Skeletal muscle satellite cell (primary cell): ENCODE measurements around the gene TOPBP1.
A peak's percentile ranks its signal among the peaks of the same experiment; 100 is the strongest.

Source experiments
- H3K27me3 ChIP-seq: 2 replicates; pipeline ENCODE4 v1.7.0; 2013; ENCODE audit warnings: low read length; ENCODE audit not compliant: control insufficient read depth, insufficient read depth
- H3K36me3 ChIP-seq: 2 replicates; pipeline ENCODE4 v1.7.0; 2013; ENCODE audit warnings: mild to moderate bottlenecking, control low read depth, low read length; ENCODE audit not compliant: insufficient read depth
- H3K4me1 ChIP-seq: 2 replicates; pipeline ENCODE4 v1.7.0; 2013; ENCODE audit warnings: low read length; ENCODE audit not compliant: control insufficient read depth, insufficient read depth
- H3K4me2 ChIP-seq: 2 replicates; pipeline ENCODE4 v1.7.0; 2013; ENCODE audit warnings: mild to moderate bottlenecking, low read length
- H3K4me3 ChIP-seq: 2 replicates; pipeline ENCODE4 v1.7.0; 2013; ENCODE audit warnings: low read length
- H3K9ac ChIP-seq: 2 replicates; pipeline ENCODE4 v1.7.0; 2013; ENCODE audit warnings: mild to moderate bottlenecking, low read depth, low read length, moderate library complexity
- H3K9me3 ChIP-seq: replicated peaks from 2 replicates; pipeline ENCODE4 v1.7.0; 2013; ENCODE audit warnings: mild to moderate bottlenecking, control low read depth, low read length

The TOPBP1 gene

DNA sequence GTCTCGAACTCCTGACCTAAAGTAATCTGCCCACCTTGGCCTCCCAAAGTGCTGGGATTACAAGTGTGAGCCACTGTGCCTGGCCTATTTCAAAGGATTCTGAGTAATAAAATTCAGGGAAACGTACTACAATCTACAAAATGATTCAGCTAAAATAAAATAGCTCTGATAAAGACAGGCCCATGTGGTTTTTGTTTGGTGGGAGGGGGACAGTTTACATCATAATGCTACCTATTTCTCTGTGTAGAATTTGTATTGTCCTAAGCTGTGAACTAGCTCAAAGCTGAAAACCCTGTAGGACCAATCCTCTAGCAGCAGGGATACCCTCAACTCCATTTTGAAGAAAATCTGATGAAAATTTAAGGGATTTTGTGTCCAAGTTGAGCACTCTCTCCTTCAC, 62.5 kb downstream of the TOPBP1 start:
- H3K36me3 ChIP-seq, result peaks cover 10% of the 10 kb centered on the region
- H3K4me1 ChIP-seq, result peaks cover 13% of the 10 kb centered on the region
- no peak overlapping the region for H3K4me2 ChIP-seq
- H3K27me3 ChIP-seq, result no peaks in the 10 kb centered on the region
- H3K4me3 ChIP-seq, result no peak overlapping the region
- H3K9me3 ChIP-seq, result no peaks in the 10 kb centered on the region
- no peak overlapping the region for H3K9ac ChIP-seq

GRCh38 chr3:133598405-133598804, 63.3 kb downstream of the TOPBP1 start:
- H3K9ac ChIP-seq, result no peak overlapping the region
- H3K9me3 ChIP-seq, result no peaks in the 10 kb centered on the region
- H3K4me3 ChIP-seq, result no peak overlapping the region
- no peak overlapping the region for H3K4me2 ChIP-seq
- no peaks in the 10 kb centered on the region for H3K27me3 ChIP-seq
- peaks cover 10% of the 10 kb centered on the region for H3K36me3 ChIP-seq
- H3K4me1 ChIP-seq, result peaks cover 13% of the 10 kb centered on the region

- Histone ChIP-seq H3K27me3 (no peaks in the 10 kb centered on the region), H3K9me3 (no peaks in the 10 kb centered on the region), H3K4me3 (no peak overlapping the region), H3K4me2 (peak overlapping the region; percentile 28), H3K36me3 (no peaks in the 10 kb centered on the region), H3K4me1 (peaks cover 35% of the 10 kb centered on the region), H3K9ac (no peak overlapping the region)
Observed at GRCh38 chr3:133595341-133595740, 66.4 kb downstream of the TOPBP1 start.

DNA sequence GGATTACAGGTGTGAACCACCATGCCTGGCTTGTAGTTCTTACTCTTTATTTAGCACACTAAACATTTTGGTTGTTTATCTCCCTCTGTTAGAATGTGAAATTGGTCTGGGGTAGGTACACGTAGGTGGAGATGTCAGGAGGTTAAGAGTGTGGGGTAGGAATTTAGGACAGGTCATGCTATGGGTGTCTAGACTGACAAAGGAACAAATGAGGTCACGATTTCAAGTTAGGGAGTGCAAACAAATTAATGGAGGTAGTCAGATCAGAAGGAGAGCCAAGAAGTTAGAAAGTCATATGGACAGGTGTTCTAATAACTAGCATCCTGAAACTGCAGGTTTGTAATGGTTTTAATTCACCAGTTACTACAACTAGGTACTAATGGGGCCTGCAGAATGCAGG, 68.5 kb downstream of the TOPBP1 start:
- Histone ChIP-seq H3K27me3 (no peaks in the 10 kb centered on the region), H3K4me2 (no peak overlapping the region), H3K4me1 (peaks cover 49% of the 10 kb centered on the region), H3K36me3 (peaks cover 16% of the 10 kb centered on the region), H3K4me3 (no peak overlapping the region), H3K9me3 (no peaks in the 10 kb centered on the region), H3K9ac (no peak overlapping the region)

DNA sequence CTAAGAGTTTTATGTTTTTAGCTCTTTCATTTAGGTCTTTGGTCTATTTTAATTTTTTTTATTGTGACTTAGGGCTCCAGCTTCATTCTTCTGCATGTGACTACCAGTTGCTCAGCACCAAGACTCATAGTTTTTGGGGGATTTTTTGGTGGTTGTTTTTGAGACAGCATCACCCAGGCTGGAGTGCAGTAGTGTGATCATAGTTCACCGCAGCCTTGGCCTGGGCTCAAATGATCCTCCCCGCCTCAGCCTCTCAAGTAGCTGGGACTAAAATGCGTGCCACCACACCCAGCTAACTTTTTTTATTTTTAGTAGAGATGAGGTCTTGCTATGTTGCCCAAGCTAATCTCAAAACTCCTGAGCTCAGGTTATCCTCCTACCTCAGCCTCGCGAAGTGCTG, 68.9 kb downstream of the TOPBP1 start:
- Histone ChIP-seq H3K9ac (no peak overlapping the region), H3K4me1 (peaks cover 49% of the 10 kb centered on the region), H3K4me2 (no peak overlapping the region)

DNA sequence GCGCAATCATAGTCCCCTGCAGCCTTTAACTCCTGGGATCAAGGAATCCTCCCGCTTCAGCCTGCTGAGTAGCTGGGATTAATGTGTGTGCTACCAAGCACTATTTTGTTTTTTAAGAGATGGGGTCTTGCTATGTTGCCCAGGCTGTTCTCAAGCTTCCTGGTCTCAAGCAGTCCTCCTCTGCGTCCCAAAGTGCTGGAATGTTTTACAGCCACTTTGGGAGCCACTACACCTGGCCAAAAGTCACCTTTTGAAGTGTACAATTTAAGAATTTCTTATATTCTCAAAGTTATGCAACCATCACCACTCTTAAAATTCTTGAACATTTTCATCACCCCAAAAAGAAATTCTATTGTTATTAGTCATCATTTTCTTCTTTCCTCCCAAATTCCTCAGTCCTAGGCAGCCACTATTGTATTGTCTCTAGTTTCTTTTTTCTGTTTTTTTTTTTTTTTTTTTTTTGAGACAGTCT, 70.4 kb downstream of the TOPBP1 start:
- Histone ChIP-seq H3K27me3 (no peaks in the 10 kb centered on the region), H3K4me1 (peaks cover 49% of the 10 kb centered on the region), H3K4me3 (no peak overlapping the region), H3K9me3 (no peaks in the 10 kb centered on the region), H3K9ac (no peak overlapping the region), H3K4me2 (peak overlapping the region; percentile 48), H3K36me3 (peaks cover 36% of the 10 kb centered on the region)

More for the DNA sequence above, 68.9 kb downstream of the TOPBP1 start:
- peaks cover 20% of the 10 kb centered on the region for H3K36me3 ChIP-seq
- H3K9me3 ChIP-seq, result no peaks in the 10 kb centered on the region
- no peaks in the 10 kb centered on the region for H3K27me3 ChIP-seq
- no peak overlapping the region for H3K4me3 ChIP-seq

- no peak overlapping the region for H3K4me3 ChIP-seq
- peaks cover 35% of the 10 kb centered on the region for H3K4me1 ChIP-seq
- H3K9me3 ChIP-seq, result no peaks in the 10 kb centered on the region
- H3K36me3 ChIP-seq, result peaks cover 52% of the 10 kb centered on the region
- no peak overlapping the region for H3K9ac ChIP-seq
- no peaks in the 10 kb centered on the region for H3K27me3 ChIP-seq
- no peak overlapping the region for H3K4me2 ChIP-seq
Observed at GRCh38 chr3:133589503-133589902, 72.2 kb downstream of the TOPBP1 start.

DNA sequence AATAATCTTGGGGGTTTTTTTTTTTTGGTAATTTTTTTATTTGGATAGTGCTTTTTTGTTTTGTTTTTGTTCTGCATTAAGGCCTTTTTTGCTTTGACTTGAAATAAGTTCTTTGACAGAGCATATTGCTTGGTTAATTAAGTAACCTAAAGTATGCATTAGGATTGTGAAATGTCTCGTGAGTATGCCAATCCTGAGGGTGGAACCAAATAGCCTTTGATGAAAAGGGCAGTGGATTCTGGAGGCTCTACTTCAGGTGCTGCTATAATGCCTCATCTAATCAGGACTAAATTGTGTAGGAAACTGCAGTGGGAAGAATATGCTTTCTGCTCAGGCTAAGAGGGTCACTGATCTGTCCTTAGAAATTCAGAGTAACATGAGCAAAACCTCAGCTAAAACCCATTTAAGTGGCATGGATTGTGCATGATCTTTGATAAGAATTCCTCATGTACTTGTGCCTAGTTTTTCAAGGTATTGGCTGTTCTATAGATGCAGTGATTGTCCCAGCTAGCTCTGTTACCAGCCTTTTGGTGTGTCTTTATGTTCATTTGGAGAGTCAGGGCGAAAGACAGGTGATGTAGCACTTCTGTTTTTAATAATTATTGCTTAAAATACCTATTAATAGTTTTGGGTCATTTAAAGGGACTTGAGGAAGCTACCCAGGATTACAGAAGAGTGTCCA, 72.8 kb downstream of the TOPBP1 start:
- peaks cover 58% of the 10 kb centered on the region for H3K36me3 ChIP-seq
- H3K9me3 ChIP-seq, result no peaks in the 10 kb centered on the region
- no peaks in the 10 kb centered on the region for H3K27me3 ChIP-seq
- peaks cover 35% of the 10 kb centered on the region for H3K4me1 ChIP-seq
- H3K4me3 ChIP-seq, result no peak overlapping the region
- no peak overlapping the region for H3K9ac ChIP-seq
- H3K4me2 ChIP-seq, result no peak overlapping the region

DNA sequence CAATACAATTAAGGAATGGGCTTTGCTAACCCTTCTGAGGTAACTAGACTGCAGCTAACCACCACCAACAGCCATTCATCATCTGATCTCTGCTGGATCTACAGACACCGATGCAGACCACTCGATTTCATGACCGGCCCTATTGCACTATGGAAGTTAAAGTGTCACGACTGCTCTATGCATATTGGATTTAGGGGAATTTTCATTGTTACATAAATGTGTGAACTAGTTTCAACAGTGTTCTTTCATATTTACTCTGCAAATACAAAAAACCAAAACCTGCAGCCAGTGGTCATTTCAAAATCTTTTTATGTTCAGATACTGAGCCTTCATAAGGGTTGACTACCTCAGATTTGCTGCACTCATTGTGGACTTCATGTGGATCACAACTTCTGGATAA, 73.7 kb downstream of the TOPBP1 start:
- no peak overlapping the region for H3K9ac ChIP-seq
- H3K4me1 ChIP-seq, result peaks cover 34% of the 10 kb centered on the region
- no peak overlapping the region for H3K4me2 ChIP-seq
- peaks cover 67% of the 10 kb centered on the region for H3K36me3 ChIP-seq
- no peaks in the 10 kb centered on the region for H3K27me3 ChIP-seq
- no peaks in the 10 kb centered on the region for H3K9me3 ChIP-seq
- no peak overlapping the region for H3K4me3 ChIP-seq

DNA sequence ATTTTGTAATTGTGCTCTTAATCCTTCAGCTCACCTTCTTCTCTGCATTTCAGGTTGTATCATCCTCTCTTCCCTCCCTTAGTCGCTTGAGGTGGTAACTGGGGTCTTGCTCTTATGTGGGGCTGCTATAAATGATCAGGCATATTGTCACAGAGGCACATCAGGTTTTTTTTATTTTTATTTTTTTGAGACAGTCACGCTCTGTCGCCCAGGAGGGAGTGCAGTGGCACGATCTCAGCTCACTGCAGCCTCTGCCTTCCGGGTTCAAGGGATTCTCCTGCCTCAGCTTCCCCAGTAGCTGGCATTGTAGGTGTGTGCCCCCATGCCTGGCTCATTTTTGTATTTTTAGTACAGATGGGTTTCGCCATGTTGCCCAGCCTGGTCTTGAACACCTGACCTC, 78.3 kb downstream of the TOPBP1 start:
- H3K4me3 ChIP-seq, result no peak overlapping the region
- H3K9ac ChIP-seq, result no peak overlapping the region
- no peaks in the 10 kb centered on the region for H3K9me3 ChIP-seq
- H3K36me3 ChIP-seq, result peaks cover 82% of the 10 kb centered on the region
- no peak overlapping the region for H3K4me2 ChIP-seq
- no peaks in the 10 kb centered on the region for H3K27me3 ChIP-seq
- peaks cover 2% of the 10 kb centered on the region for H3K4me1 ChIP-seq

- peak overlapping the region; percentile 63 for H3K4me2 ChIP-seq
- H3K4me1 ChIP-seq, result peaks cover 22% of the 10 kb centered on the region
- H3K27me3 ChIP-seq, result no peaks in the 10 kb centered on the region
- peaks cover 72% of the 10 kb centered on the region for H3K36me3 ChIP-seq
- no peak overlapping the region for H3K9ac ChIP-seq
- H3K9me3 ChIP-seq, result no peaks in the 10 kb centered on the region
- H3K4me3 ChIP-seq, result peak overlapping the region; percentile 41
Observed at GRCh38 chr3:133578548-133579191, 83.1 kb downstream of the TOPBP1 start.

DNA sequence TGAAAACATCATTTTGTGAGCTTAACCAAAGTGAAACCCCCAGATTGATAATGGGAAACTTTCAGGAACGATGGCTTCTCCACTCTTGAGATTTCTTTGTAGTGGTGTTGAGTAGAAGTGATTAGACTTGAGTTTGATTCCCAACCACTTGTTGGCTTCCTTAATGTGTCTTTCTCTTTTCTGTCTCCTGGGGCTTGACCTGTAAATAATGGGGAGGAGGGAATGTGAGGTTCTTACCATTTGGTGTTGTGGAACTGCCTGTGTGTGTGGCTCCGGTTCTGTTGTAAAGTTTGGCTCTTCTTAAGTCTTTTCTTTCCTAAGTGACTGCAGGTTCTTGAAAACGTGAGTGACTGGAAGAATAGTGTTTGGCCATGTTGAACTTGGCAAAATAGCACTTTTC, 85.6 kb downstream of the TOPBP1 start:
- Histone ChIP-seq H3K9ac (peak overlapping the region; percentile 87), H3K36me3 (peaks cover 48% of the 10 kb centered on the region), H3K27me3 (no peaks in the 10 kb centered on the region), H3K9me3 (no peaks in the 10 kb centered on the region), H3K4me1 (peaks cover 39% of the 10 kb centered on the region), H3K4me3 (peak overlapping the region; percentile 76), H3K4me2 (peak overlapping the region; percentile 90)
